B cell (primary cell): ENCODE results near the gene CXCL12. TPM values are rescaled to one million over a fixed set of nuclear protein-coding genes. Genes with fewer than 3 reads are reported as not detected.

Experiments
- ATAC-seq: fragments of 200-7000 bp; cut with Tn5 transposase; one replicate; pipeline ENCODE4 v1.10.0; 2021; ENCODE audit warnings: low read depth, mild to moderate bottlenecking, moderate number of reproducible peaks, moderate library complexity
- CTCF ChIA-PET: fragments of 350-600 bp; sonication (Branson Sonifier 250); formaldehyde crosslinking; loops from one replicate; lab custom pipeline; 2021; ENCODE audit warnings: antibody characterized with exemption, inconsistent platforms; lab: Charles Lee
- POLR2A ChIA-PET: fragments of 350-600 bp; sonication (Branson Sonifier 250); formaldehyde crosslinking; loops from one replicate; lab custom pipeline; 2021; ENCODE audit warnings: antibody characterized with exemption; lab: Charles Lee
- DNase-seq: peaks from one replicate; pipeline ENCODE4 v3.0.0; 2013
- H2AFZ ChIP-seq: 2 replicates; pipeline ENCODE4 v1.6.1; 2012; ENCODE audit warnings: mild to moderate bottlenecking, low read depth, low read length; ENCODE audit not compliant: insufficient read depth, poor library complexity, severe bottlenecking
- H3K27ac ChIP-seq, 2 donors: 1 replicate in 1 of 2; 2 replicates in 1 of 2; pipeline ENCODE4 v1.5.1; 2012 to 2013; ENCODE audit warnings: low read length in 2 of 2, mild to moderate bottlenecking in 2 of 2, moderate library complexity in 1 of 2
- H3K27me3 ChIP-seq, 4 experiments: fragments of 200-600 bp in 1 of 4; sonication (generic) in 1 of 4; replicated peaks in 1 of 4; 1 replicate in 2 of 4; 2 replicates in 2 of 4; pipeline versions ENCODE4 v1.6.1 to v1.7.0; 2013 to 2016; ENCODE audit warnings: low read length in 3 of 4, mild to moderate bottlenecking in 2 of 4, mixed read lengths in 1 of 4, moderate library complexity in 1 of 4; ENCODE audit not compliant: insufficient read depth in 4 of 4, control insufficient read depth in 3 of 4; ENCODE audit errors: control extremely low read depth in 1 of 4
- H3K36me3 ChIP-seq, 2 experiments: replicated peaks in 1 of 2; 1 replicate in 1 of 2; 2 replicates in 1 of 2; pipeline versions ENCODE4 v1.6.1 to v1.7.1; 2013; ENCODE audit warnings: low read length in 1 of 2; ENCODE audit not compliant: insufficient read depth in 2 of 2, control insufficient read depth in 1 of 2; ENCODE audit errors: control extremely low read depth in 1 of 2, extremely low read depth in 1 of 2
- H3K4me1 ChIP-seq, 2 donors: fragments of 200-600 bp in 1 of 2; sonication (generic) in 1 of 2; 1 replicate in 1 of 2; 2 replicates in 1 of 2; pipeline versions ENCODE4 v1.5.1 to v1.6.1; 2013 to 2017; ENCODE audit warnings: low read length in 2 of 2; ENCODE audit not compliant: control insufficient read depth in 2 of 2, insufficient read depth in 2 of 2
- H3K4me2 ChIP-seq: replicated peaks from 2 replicates; pipeline ENCODE3; 2012; ENCODE audit warnings: mild to moderate bottlenecking, low read depth, low read length; ENCODE audit not compliant: poor library complexity, severe bottlenecking
- H3K4me3 ChIP-seq, 5 experiments: fragments of 200-600 bp in 1 of 5; sonication (generic) in 1 of 5; 1 replicate in 3 of 5; 2 replicates in 2 of 5; pipeline versions ENCODE4 v1.5.1 to v1.7.0; 2011 to 2016; ENCODE audit warnings: low read length in 4 of 5, mild to moderate bottlenecking in 4 of 5, low read depth in 2 of 5, control low read depth in 1 of 5, moderate library complexity in 1 of 5; ENCODE audit not compliant: insufficient read depth in 1 of 5; ENCODE audit errors: control extremely low read depth in 1 of 5, extremely low read depth in 1 of 5
- H3K79me2 ChIP-seq: fragments of 200-600 bp; sonication (generic); one replicate; pipeline ENCODE4 v1.6.0; 2016; ENCODE audit warnings: low read length; ENCODE audit not compliant: control insufficient read depth, insufficient read depth
- H3K9ac ChIP-seq: fragments of 200-600 bp; sonication (generic); 2 replicates; pipeline ENCODE4 v1.6.1; 2017; ENCODE audit warnings: mild to moderate bottlenecking, low read length, moderate library complexity
- H3K9me3 ChIP-seq, 3 donors: one replicate each; pipeline versions ENCODE4 v1.6.1 to v1.7.1; 2013; ENCODE audit warnings: low read length in 2 of 3; ENCODE audit not compliant: control insufficient read depth in 2 of 3, insufficient read depth in 1 of 3; ENCODE audit errors: control extremely low read depth in 1 of 3
- H4K20me1 ChIP-seq: 2 replicates; pipeline ENCODE4 v1.6.0; 2012; ENCODE audit warnings: mild to moderate bottlenecking, low read length; ENCODE audit not compliant: insufficient read depth, control insufficient read depth, poor library complexity, severe bottlenecking
- H3K27ac Mint-ChIP-seq: one replicate; pipeline ENCODE4 v1.8.0; 2021; ENCODE audit warnings: mixed read lengths
- H3K27me3 Mint-ChIP-seq: one replicate; pipeline ENCODE4 v1.8.0; 2021; ENCODE audit warnings: mixed read lengths
- H3K4me1 Mint-ChIP-seq: one replicate; pipeline ENCODE4 v1.8.0; 2021; ENCODE audit warnings: mixed read lengths
- H3K4me3 Mint-ChIP-seq: one replicate; pipeline ENCODE4 v1.8.0; 2021; ENCODE audit warnings: mixed read lengths
- H3K9me3 Mint-ChIP-seq: one replicate; pipeline ENCODE4 v1.8.0; 2022; ENCODE audit warnings: mixed read lengths; ENCODE audit not compliant: insufficient read depth
- CTCF ChIP-seq: fragments of 200-600 bp; IDR thresholded peaks from one replicate; pipeline ENCODE4 v1.8.0; 2022; ENCODE audit warnings: antibody characterized with exemption, mild to moderate bottlenecking
- EZH2 ChIP-seq: IDR thresholded peaks from 2 replicates; pipeline ENCODE4 v1.6.1; 2012; ENCODE audit warnings: borderline replicate concordance, low read depth, mild to moderate bottlenecking, moderate library complexity, low read length; ENCODE audit not compliant: insufficient read depth, poor library complexity, severe bottlenecking
- WGBS: methylation state at CpG from one replicate; pipeline ENCODE4 v1.1.5; 2013; ENCODE audit warnings: missing lambda C conversion rate; ENCODE audit not compliant: insufficient coverage; 5-methylcytosine and 5-hydroxymethylcytosine counted together
- intact Hi-C: fragments of 100-400 bp; cut with micrococcal nuclease; formaldehyde crosslinking; loops from one replicate; pipeline ENCODE4 v1.10.0; 2022
- polyA plus RNA-seq: library from polyadenylated mRNA; depleted of rRNA; stranded (reverse); fragments of >200 nt; gene quantifications from 2 replicates; pipeline ENCODE4 v1.2.3, GENCODE V29; 2012
- total RNA-seq, 2 donors: library from RNA; stranded (reverse); fragments of 120-200 nt in 1 of 2; gene quantifications; 1 replicate in 1 of 2; 2 replicates in 1 of 2; pipeline versions ENCODE4 v1.2.3 to v1.2.4, GENCODE V29; 2013 to 2022

The CXCL12 gene
- total and polyA plus RNA-seq, 2 donors (not counting 1 experiment from before 2014, with no cell fraction given) = not detected

DNA sequence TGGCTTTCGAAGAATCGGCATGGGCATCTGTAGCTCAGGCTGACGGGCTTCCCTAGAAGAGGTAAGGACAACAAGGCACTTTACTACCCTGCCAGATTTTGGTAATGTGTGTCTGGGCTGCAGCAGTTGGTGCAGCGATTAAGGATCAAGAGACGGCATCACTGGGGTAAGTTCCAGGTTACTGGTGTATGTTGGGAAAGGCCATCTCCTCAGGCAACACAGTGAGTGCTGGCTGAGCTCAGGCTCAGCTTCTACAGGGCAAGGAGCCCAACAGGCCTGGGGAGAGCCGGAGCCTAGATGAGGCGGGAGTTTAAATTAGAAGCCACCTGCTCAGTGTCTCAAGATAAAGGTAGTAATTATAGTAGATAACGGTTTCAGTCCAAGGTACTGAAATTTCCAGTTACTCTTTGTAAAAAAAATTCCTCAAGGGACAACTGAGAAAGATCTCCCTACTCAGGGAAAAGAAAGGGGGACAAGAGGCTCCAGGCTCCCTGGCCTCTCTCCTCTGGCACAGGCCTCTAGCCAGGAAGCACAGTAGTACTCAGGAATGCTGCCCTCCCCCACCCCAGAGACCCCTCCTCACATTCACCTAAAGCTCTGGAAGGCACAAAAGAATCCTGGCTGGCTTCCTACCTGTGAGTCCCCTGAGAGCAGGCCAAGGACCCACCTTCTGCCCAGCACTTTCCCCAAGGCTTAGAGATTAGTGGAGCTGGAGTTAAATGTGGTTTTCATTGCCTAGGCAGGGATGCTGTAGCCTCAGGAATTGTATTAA is 3.9 kb downstream of the CXCL12 start:
- Mint-ChIP-seq H3K4me1 (peaks cover 2% of the 10 kb centered on the region), H3K27ac (no peak overlapping the region), H3K4me3 (no peak overlapping the region), H3K27me3 (peaks cover 14% of the 10 kb centered on the region), H3K9me3 (no peaks in the 10 kb centered on the region)
- Histone ChIP-seq H3K27me3 (peaks cover 0 to 9% (median 3%) of the 10 kb centered on the region in 4 experiments), H3K4me3 (no peak overlapping the region), H3K79me2 (no peaks in the 10 kb centered on the region), H3K9me3 (peaks cover 0 to 8% (median 0%) of the 10 kb centered on the region in 3 donors), H3K4me2 (no peak overlapping the region), H3K4me1 (no peaks in the 10 kb centered on the region), H3K9ac (no peak overlapping the region), H3K36me3 (no peaks in the 10 kb centered on the region), H4K20me1 (no peaks in the 10 kb centered on the region), H2AFZ (no peak overlapping the region), H3K27ac (no peak overlapping the region)
- CTCF ChIA-PET = no interaction called here
- POLR2A ChIA-PET = no interaction called here
- no peak for ATAC-seq
- WGBS = 97% methylated on average over 6 of the region's 8 CpGs
- DNase-seq = no peak
- intact Hi-C loops = loop anchor here (10.0 kb wide), 1 partner anchor 706 kb away; no protein-coding TSS in a partner anchor
- no peak for TF ChIP-seq EZH2
- TF ChIP-seq CTCF = no peak

DNA sequence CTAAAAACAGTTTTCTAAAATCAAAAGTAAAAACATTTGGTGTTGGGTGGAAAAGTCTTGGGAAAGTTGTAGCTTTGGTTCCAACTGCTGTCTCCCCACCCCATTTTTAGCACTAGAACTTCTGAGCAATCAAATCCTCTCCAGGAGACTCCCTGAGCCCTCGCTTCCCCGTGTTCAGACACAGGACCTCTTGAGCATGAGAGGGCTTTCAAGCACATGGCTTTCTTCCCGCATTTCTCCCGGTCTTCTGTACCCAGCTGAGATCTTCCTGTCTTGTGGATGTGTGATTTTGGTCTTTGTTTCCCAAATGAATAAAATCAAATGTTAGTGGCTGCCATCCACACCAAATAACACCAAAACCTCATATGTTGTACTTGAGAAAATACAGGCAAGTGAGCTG is 5.0 kb downstream of the CXCL12 start:
- Mint-ChIP-seq H3K27me3 (peaks cover 11% of the 10 kb centered on the region), H3K9me3 (no peaks in the 10 kb centered on the region), H3K27ac (no peak overlapping the region), H3K4me1 (no peaks in the 10 kb centered on the region), H3K4me3 (no peak overlapping the region)
- TF ChIP-seq CTCF (no peak), EZH2 (no peak)
- no peak overlapping the region for H3K9ac ChIP-seq
- peaks cover 0 to 5% (median 0%) of the 10 kb centered on the region in 4 experiments for H3K27me3 ChIP-seq
- intact Hi-C loops = loop anchor here (10.0 kb wide), 1 partner anchor 705 kb away; no protein-coding TSS in a partner anchor
- no peak for ATAC-seq
- no peaks in the 10 kb centered on the region for H4K20me1 ChIP-seq
- no peak for DNase-seq
- H3K4me1 ChIP-seq = no peaks in the 10 kb centered on the region
- POLR2A ChIA-PET = no interaction called here
- peaks cover 0 to 8% (median 0%) of the 10 kb centered on the region in 3 donors for H3K9me3 ChIP-seq
- no peaks in the 10 kb centered on the region for H3K36me3 ChIP-seq
- CTCF ChIA-PET = no interaction called here
- no peaks in the 10 kb centered on the region for H3K79me2 ChIP-seq
- H2AFZ ChIP-seq = no peak overlapping the region
- H3K4me3 ChIP-seq = no peak overlapping the region
- no peak overlapping the region for H3K4me2 ChIP-seq
- WGBS = 100% methylated on average over 1 of the region's 4 CpGs
- no peak overlapping the region for H3K27ac ChIP-seq
